ENCODE results near the gene PPP4R3A. TPM values are rescaled to one million over a fixed set of nuclear protein-coding genes. Genes with fewer than 3 reads are reported as not detected.
"Not testable (repeated sequence)": the region's sequence is repeated elsewhere in the genome, so short reads cannot be mapped to it uniquely, and the experiment has no call there.

PPP4R3A gene
- total RNA-seq, 2 donors from 2014 or later = 131 to 147 TPM

GRCh38 chr14:91409240-91409639 is 100.9 kb downstream of the PPP4R3A start:
- not testable (repeated sequence) for H3K27me3 Mint-ChIP-seq (ENCODE audit: low read depth); H3K9me3 Mint-ChIP-seq; ATAC-seq (replicated peaks in 1 of 2); DNase-seq
- Mint-ChIP-seq H3K4me1 (ENCODE audit: low read depth) (peaks cover 97% of the 10 kb centered on the region), H3K36me3 (ENCODE audit: insufficient read depth in 2 of 2) (peaks cover 13 to 27% of the 10 kb centered on the region in 2 donors), H3K27ac (peak overlapping the region; percentile 99), H3K4me3 (peak overlapping the region; percentile 46 to 80)

Other genes with a start within 250 kb of the PPP4R3A start
- gene CCDC88C, start 92.5 kb downstream of the PPP4R3A start, total RNA-seq = 100 to 1,000 TPM; 103 to 111 TPM
- 1 to 10 TPM in 1 of 2 donors, under 1 TPM in 1; 0.91 to 2.3 TPM for gene CATSPERB, start 221.8 kb upstream of the PPP4R3A start, total RNA-seq

All from activated T-cell treated with anti-CD3 and anti-CD28 coated beads, Interleukin-2, amount 50 U/mL, for 72 hours (primary cell).